COLO668 (cell line): ENCODE data around the gene MTHFD1L.
"Not testable (repeated sequence)": the region's sequence is repeated elsewhere in the genome, so short reads cannot be mapped to it uniquely, and the experiment has no call there.

Experiments
- DNase-seq: peaks from one replicate; lab custom pipeline; 2025; ENCODE audit not compliant: unreplicated experiment; lab: John Stamatoyannopoulos, UW

MTHFD1L gene

GRCh38 chr6:151012321-151013294, 147.1 kb downstream of the MTHFD1L start:
- no peak for DNase-seq

- peak; percentile 41 for DNase-seq
Measured at GRCh38 chr6:151014404-151015100, 149.1 kb downstream of the MTHFD1L start.

GRCh38 chr6:151015101-151015700, 149.7 kb downstream of the MTHFD1L start:
- DNase-seq = no peak

GRCh38 chr6:151016107-151016506, 150.6 kb downstream of the MTHFD1L start:
- DNase-seq = no peak

GRCh38 chr6:151018046-151018445, 152.5 kb downstream of the MTHFD1L start:
- no peak for DNase-seq

- no peak for DNase-seq
Measured at GRCh38 chr6:151018911-151019782, 153.6 kb downstream of the MTHFD1L start.

GRCh38 chr6:151021896-151022295, 156.4 kb downstream of the MTHFD1L start:
- no peak for DNase-seq

GRCh38 chr6:151022492-151022891, 157.0 kb downstream of the MTHFD1L start:
- DNase-seq = no peak

GRCh38 chr6:151023342-151023741, 157.8 kb downstream of the MTHFD1L start:
- no peak for DNase-seq

- DNase-seq = no peak
Measured at GRCh38 chr6:151024597-151024996, 159.1 kb downstream of the MTHFD1L start.

GRCh38 chr6:151025076-151025475, 159.6 kb downstream of the MTHFD1L start:
- DNase-seq = no peak

- no peak for DNase-seq
Measured at GRCh38 chr6:151026041-151026663, 160.7 kb downstream of the MTHFD1L start.

GRCh38 chr6:151027295-151027747, 161.8 kb downstream of the MTHFD1L start:
- DNase-seq = no peak

GRCh38 chr6:151027936-151028838, 162.7 kb downstream of the MTHFD1L start:
- DNase-seq = no peak

GRCh38 chr6:151029970-151030369, 164.5 kb downstream of the MTHFD1L start:
- no peak for DNase-seq

GRCh38 chr6:151032034-151032433, 166.5 kb downstream of the MTHFD1L start:
- no peak for DNase-seq

- no peak for DNase-seq
Measured at GRCh38 chr6:151034825-151035781, 169.6 kb downstream of the MTHFD1L start.

GRCh38 chr6:151036211-151036721, 170.8 kb downstream of the MTHFD1L start:
- DNase-seq = not testable (repeated sequence)
